Adrenal gland (tissue), 5 donors: Measurements from ENCODE around the gene AFF1.

Experiments used
- CTCF ChIP-seq, 6 experiments: fragments of 450-650 bp in 4 of 6; fragments of 200-600 bp in 2 of 6; sonication (generic) in 1 of 6; IDR thresholded peaks; 1 replicate in 5 of 6; 2 replicates in 1 of 6; pipeline versions ENCODE4 v1.5.1 to v1.8.0; 2016 to 2021; ENCODE audit warnings: antibody characterized with exemption in 6 of 6, mild to moderate bottlenecking in 2 of 6, moderate library complexity in 1 of 6
- POLR2A ChIP-seq, 2 donors: fragments of 450-650 bp; IDR thresholded peaks; one replicate each; pipeline ENCODE4 v1.6.1; 2017; ENCODE audit warnings: antibody characterized with exemption in 2 of 2, mild to moderate bottlenecking in 2 of 2, moderate library complexity in 1 of 2
- donor health status: DM: no; HTN: no; CAD: no.

- TF ChIP-seq POLR2A (IDR thresholded peaks at IDR 0.05) (no peak), CTCF (IDR thresholded peaks at IDR 0.05) (no peak)
Measured at GRCh38 chr4:87042221-87042620, 107.4 kb downstream of the AFF1 start.
